HUES64 (cell line): ENCODE measurements around the gene MRPL42.

Experiments
- H3K27ac ChIP-seq: 2 replicates; pipeline ENCODE4 v1.7.0; 2013; ENCODE audit warnings: low read depth, low read length, inconsistent platforms
- H3K27me3 ChIP-seq: 2 replicates; pipeline ENCODE4 v1.6.1; 2013; ENCODE audit warnings: mild to moderate bottlenecking, low read length; ENCODE audit not compliant: insufficient read depth
- H3K36me3 ChIP-seq: 2 replicates; pipeline ENCODE4 v1.6.1; 2013; ENCODE audit warnings: mild to moderate bottlenecking, low read length; ENCODE audit not compliant: insufficient read depth
- H3K4me1 ChIP-seq: 2 replicates; pipeline ENCODE4 v1.6.1; 2013; ENCODE audit warnings: mild to moderate bottlenecking, low read length, moderate library complexity; ENCODE audit not compliant: insufficient read depth
- H3K4me3 ChIP-seq: 2 replicates; pipeline ENCODE4 v1.5.1; 2013; ENCODE audit warnings: mild to moderate bottlenecking, low read length, moderate library complexity
- H3K9ac ChIP-seq: 2 replicates; pipeline ENCODE4 v1.6.1; 2013; ENCODE audit warnings: mild to moderate bottlenecking, low read depth, low read length
- H3K9me3 ChIP-seq: 2 replicates; pipeline ENCODE4 v1.6.1; 2013; ENCODE audit warnings: low read depth, low read length; ENCODE audit not compliant: insufficient read depth
- WGBS: fragments of 150-250, 120-280 bp; methylation state at CpG from one replicate; pipeline ENCODE4 v1.1.7; 2013; ENCODE audit warnings: missing lambda C conversion rate; 5-methylcytosine and 5-hydroxymethylcytosine counted together

MRPL42 gene

DNA sequence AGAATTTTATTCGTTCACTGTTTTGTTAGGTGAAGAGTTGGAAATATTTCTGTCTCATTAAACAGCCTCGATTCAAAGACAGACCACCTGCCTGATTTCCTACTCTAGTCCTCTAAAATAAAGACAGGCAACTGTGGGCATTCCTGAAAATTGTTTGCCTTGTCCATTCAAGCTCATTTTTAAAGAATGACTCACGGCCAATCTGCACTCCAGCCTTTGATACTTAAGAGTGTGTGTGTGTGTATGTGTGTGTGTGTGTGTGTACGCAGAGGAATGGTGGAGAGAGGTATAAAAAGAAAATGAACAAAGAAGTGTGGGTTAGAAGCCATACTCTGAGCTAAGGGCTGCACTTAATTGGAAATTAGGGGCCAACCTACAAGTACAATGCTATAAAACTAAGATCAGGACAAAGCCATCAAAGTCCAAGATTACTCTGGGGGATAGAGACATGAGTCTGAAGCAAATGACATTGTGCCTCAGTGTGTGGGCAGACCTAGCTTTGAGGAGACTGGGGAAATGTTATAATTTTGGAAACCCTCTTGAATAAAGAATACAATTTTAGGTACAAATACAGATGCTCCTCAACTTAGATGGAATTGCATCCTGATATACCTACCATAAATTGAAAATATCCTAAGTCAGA is 59.6 kb downstream of the MRPL42 start:
- Histone ChIP-seq H3K36me3 (no peaks in the 10 kb centered on the region), H3K4me3 (no peak overlapping the region), H3K4me1 (no peaks in the 10 kb centered on the region; the same call in 1 of the 2 replicates), H3K27ac (no peak overlapping the region), H3K27me3 (no peaks in the 10 kb centered on the region), H3K9ac (no peak overlapping the region), H3K9me3 (no peaks in the 10 kb centered on the region)
- 74% methylated on average over 4 of the region's 4 CpGs for WGBS

DNA sequence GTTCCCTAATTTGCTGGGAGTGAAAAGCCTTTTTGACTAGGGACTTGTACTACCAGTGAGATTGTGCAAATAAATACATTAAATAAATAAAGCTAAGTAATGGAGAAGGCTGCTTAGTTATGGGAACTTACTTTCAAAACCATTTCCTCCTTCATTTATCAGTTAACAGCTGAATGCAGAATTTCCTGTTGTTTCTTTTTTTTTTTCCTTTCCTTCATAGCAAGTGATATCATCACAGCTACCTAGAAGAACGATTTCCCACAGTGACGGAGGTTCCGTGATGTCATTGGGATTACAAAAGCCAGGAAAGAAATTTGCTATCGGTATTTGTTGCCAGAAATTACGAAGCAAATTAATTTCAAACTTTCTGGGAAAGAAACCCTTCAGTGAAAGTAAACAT is 63.0 kb downstream of the MRPL42 start:
- Histone ChIP-seq H3K4me3 (no peak overlapping the region), H3K36me3 (no peaks in the 10 kb centered on the region), H3K4me1 (no peaks in the 10 kb centered on the region; the same call in 1 of the 2 replicates), H3K27me3 (no peaks in the 10 kb centered on the region), H3K27ac (no peak overlapping the region), H3K9ac (no peak overlapping the region), H3K9me3 (no peaks in the 10 kb centered on the region)
- WGBS: 96% methylated on average over 5 of the region's 5 CpGs

DNA sequence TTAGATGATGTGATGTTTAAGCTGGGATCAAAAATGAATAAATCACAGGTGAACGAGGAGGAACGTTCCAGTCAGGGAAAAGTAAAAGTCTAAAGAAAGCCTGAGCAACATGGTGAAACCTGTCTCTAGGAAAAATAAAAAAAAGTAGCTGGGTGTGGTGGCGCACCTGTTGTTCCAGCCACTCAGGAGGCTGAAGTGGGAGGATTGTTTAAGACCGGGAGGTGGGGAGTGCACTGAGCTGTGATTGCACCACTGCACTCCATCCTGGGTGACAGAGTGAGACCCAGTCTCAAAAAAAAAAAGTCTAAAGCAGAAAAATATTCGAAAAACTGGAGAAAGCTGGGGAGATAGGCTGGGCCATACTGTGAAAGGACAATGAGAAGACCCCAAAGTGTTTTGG is 66.0 kb downstream of the MRPL42 start:
- no peak overlapping the region for H3K4me3 ChIP-seq
- H3K9me3 ChIP-seq: no peaks in the 10 kb centered on the region
- H3K27ac ChIP-seq: no peak overlapping the region
- no peaks in the 10 kb centered on the region for H3K4me1 ChIP-seq
- no peaks in the 10 kb centered on the region for H3K36me3 ChIP-seq
- H3K9ac ChIP-seq: no peak overlapping the region
- WGBS: 90% methylated on average over 5 of the region's 5 CpGs
- no peaks in the 10 kb centered on the region for H3K27me3 ChIP-seq

DNA sequence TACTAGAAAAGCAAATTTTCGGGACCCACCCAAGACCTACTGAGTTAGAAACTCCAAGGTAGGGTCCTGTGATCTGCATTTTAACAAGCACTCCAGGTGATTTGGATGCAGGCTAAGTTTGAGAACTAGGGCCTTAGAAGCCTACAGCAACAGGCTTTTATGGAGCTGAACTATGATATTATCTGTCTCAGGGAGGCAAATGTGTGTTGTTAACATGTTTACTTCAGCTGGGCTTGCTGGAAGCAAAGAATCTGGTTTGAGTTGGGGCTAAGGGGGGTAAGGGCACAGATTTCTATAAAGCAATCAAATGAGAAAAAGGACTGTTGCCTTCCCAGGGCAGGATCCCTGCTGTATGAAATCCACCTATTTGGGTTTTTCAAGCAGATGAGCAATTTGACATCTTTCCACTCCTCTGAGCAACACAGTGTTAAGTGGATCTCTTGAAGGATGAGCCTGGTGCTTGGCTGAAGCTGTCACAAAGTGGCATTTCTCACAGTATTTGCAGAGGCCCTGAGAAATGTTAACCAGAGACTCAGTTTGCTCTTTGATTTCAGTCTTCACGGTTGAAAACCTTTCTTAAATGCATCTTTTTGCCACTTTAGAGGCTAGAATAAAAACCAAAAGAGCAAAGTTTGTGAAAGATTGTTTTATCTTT is 68.9 kb downstream of the MRPL42 start:
- no peaks in the 10 kb centered on the region for H3K9me3 ChIP-seq
- no peaks in the 10 kb centered on the region for H3K4me1 ChIP-seq
- H3K36me3 ChIP-seq: no peaks in the 10 kb centered on the region
- no peak overlapping the region for H3K9ac ChIP-seq
- no peak overlapping the region for H3K27ac ChIP-seq
- no peaks in the 10 kb centered on the region for H3K27me3 ChIP-seq
- no peak overlapping the region for H3K4me3 ChIP-seq
- WGBS: 95% methylated on average over 2 of the region's 2 CpGs

DNA sequence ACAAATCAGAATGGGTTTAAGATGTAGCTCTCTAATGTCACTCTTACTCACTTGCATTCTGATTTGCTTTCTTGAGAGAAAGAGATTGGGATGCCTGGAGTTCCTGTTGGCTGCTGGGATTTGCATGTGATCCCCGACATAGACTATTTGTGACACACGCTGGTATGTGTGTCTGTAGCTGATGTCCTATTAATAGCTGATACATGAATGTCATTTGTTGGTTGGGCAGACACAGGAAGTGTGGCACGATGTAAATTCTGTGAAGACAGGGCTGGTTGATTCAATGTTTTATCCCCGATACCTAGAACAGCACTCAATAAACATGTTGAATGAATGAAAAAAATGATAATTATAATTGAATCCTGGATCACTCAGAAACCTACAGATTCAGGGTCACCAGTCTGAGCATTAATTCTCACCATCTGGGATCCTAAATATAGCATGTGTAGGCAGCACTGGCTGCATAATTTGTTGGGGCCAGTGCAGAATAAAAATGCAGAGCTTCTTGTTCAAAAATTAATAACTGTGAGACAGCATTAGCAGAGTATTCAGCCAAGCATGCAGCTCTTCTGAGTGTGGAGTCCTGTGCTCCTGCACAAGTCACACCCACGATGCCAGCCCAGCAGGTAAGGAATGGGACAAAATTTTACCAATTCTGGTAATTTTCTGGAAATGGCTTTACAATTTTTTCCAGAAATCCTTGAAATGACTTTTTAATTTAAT is 69.6 kb downstream of the MRPL42 start:
- H3K36me3 ChIP-seq: no peaks in the 10 kb centered on the region
- H3K9me3 ChIP-seq: no peaks in the 10 kb centered on the region
- no peak overlapping the region for H3K4me3 ChIP-seq
- 90% methylated on average over 5 of the region's 5 CpGs for WGBS
- H3K27me3 ChIP-seq: no peaks in the 10 kb centered on the region
- H3K4me1 ChIP-seq: no peaks in the 10 kb centered on the region; the same call in 1 of the 2 replicates
- no peak overlapping the region for H3K27ac ChIP-seq
- no peak overlapping the region for H3K9ac ChIP-seq

DNA sequence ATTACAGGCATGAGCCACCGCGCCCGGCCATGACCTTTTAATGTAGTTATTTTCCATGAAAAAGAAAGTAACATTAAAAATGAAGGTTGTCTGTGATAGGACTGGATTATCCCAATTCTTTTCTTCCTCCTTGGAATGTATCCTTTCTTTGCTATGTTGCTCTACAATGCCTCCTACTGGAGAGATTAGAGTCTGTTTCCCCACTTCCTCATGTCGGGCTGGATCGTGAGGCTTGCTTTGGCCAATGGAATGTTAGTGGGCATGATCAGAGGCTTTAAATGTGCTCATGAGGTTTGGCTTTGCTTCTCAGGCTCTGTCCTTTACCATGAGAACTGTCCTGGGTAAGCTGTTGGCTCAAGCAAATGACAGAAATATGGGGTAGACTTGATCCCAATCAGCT is 70.5 kb downstream of the MRPL42 start:
- 81% methylated on average over 5 of the region's 5 CpGs for WGBS

DNA sequence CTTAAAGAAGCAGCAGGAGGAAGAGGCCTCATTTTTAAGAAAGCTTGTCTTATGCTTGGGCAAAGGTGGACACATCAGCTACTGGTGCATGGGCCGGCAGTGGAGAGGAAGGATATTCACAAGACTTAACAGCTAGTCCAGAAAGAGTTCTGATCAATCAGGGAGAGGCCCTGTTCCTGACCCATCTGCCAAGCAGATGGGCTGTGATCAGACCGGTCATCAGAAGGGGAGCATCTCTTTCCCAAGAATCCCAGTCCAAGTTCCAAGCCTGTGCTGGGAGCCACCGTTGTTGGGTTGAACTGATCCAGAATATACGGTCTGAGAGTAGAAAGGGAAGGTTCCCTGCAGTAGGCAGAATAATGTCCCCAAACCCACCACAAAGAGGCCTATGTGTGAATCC is 72.5 kb downstream of the MRPL42 start:
- H3K9ac ChIP-seq: no peak overlapping the region
- no peaks in the 10 kb centered on the region for H3K9me3 ChIP-seq
- H3K4me1 ChIP-seq: no peaks in the 10 kb centered on the region; the same call in 1 of the 2 replicates
- H3K27ac ChIP-seq: no peak overlapping the region
- WGBS: 93% methylated on average over 4 of the region's 4 CpGs
- no peaks in the 10 kb centered on the region for H3K36me3 ChIP-seq
- H3K4me3 ChIP-seq: no peak overlapping the region
- H3K27me3 ChIP-seq: no peaks in the 10 kb centered on the region

More for the DNA sequence above, 70.5 kb downstream of the MRPL42 start:
- Histone ChIP-seq H3K36me3 (no peaks in the 10 kb centered on the region), H3K4me3 (no peak overlapping the region), H3K9ac (no peak overlapping the region), H3K4me1 (no peaks in the 10 kb centered on the region; the same call in 1 of the 2 replicates), H3K27me3 (no peaks in the 10 kb centered on the region), H3K9me3 (no peaks in the 10 kb centered on the region), H3K27ac (no peak overlapping the region)

DNA sequence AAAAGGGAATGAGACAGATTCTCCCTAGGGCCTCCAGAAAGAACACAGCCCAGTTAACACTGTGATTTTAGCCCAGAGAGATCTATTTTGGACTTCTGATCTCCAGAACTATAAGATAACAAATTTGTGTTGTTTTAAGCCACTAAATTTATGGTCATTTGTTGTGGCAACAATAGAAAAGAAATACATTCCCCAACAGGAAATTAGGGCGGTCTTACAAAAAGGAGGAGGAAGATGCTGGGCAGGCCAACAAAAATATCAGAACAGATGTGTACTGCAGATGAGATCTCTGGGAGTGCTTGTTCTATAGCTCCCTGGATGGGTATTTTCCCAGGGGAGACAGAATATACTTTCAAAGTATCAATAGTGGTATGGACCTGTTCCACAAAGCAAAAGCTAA is 73.2 kb downstream of the MRPL42 start:
- Histone ChIP-seq H3K36me3 (no peaks in the 10 kb centered on the region), H3K9ac (no peak overlapping the region), H3K27ac (no peak overlapping the region), H3K9me3 (no peaks in the 10 kb centered on the region), H3K4me3 (no peak overlapping the region), H3K27me3 (no peaks in the 10 kb centered on the region), H3K4me1 (no peaks in the 10 kb centered on the region; the same call in 1 of the 2 replicates)
- WGBS: 100% methylated on average over 1 of the region's 1 CpG

DNA sequence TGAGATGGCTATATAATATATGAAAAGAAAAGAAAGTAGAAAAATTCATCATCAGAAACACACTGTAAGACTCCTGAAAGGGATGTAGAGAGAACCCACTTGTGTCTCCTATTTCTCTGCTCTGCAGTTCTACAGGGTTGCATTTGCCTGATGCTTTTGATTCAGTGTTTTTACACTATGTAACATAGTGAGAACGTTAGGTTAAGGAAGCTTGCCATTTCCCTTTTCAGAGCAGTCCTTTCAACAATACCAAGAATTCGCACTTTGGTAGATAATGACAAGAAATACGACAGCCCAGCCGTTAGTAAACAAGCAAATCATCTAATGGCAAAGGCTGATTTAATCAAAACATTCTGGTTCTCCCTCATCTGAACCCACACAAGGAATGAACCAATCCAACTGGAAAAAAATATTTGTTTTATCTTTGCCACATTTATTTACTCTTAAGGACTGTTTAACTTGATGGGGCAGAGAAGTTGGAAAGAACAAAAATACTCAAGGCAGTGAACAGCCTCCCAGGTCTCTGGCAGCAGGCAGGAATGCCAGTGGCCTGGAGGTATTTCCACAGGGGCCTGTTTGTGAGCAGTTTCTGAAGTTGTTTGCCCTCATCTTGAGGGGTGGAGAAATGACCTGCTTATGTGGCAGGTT is 74.4 kb downstream of the MRPL42 start:
- no peak overlapping the region for H3K4me3 ChIP-seq
- H3K27ac ChIP-seq: no peak overlapping the region
- H3K9me3 ChIP-seq: no peaks in the 10 kb centered on the region
- H3K4me1 ChIP-seq: no peaks in the 10 kb centered on the region; the same call in 1 of the 2 replicates
- no peaks in the 10 kb centered on the region for H3K36me3 ChIP-seq
- no peak overlapping the region for H3K9ac ChIP-seq
- WGBS: 86% methylated on average over 4 of the region's 4 CpGs
- no peaks in the 10 kb centered on the region for H3K27me3 ChIP-seq

DNA sequence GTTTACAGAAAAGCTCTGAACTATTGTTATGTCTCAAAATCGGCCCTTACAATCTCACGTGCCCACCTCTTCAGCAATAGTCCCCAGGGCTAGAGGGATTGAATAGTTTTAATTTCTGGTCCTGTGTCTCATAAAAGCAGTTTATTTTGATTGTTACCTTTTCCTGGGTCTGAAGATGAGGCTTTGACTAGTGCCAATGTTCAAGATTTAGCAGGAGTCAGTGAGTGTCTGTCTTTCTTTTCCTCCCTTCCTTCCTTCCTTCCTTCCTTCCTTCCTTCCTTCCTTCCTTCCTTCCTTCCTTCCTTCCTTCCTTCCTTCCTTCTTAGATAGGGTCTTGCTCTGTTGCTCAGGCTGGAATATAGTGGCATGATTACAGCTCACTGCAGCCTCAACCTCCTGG is 80.5 kb downstream of the MRPL42 start:
- 89% methylated on average over 2 of the region's 2 CpGs for WGBS
- Histone ChIP-seq H3K4me1 (no peaks in the 10 kb centered on the region), H3K9ac (no peak overlapping the region), H3K27me3 (no peaks in the 10 kb centered on the region), H3K9me3 (no peaks in the 10 kb centered on the region), H3K27ac (no peak overlapping the region), H3K4me3 (no peak overlapping the region), H3K36me3 (no peaks in the 10 kb centered on the region)

DNA sequence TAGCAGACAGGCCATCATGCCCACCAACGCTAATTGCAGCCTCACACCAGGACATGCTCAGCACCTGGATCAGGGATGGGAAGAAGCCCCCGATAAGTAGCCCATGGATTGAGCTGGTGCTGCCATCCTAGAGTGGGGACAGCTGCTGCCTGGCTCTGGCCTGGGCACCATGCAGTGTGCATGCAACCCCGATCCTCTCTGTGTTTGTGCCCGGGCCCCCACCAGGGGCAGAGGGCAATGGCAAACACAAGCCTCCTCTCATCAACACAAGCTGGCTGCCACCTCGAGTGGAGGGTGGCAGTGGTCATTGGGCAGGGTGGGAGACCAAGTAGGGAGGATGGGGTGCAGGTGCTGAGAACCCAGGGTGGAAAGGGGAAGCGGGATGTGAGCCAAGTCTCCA is 81.9 kb downstream of the MRPL42 start:
- no peak overlapping the region for H3K9ac ChIP-seq
- no peak overlapping the region for H3K27ac ChIP-seq
- H3K4me1 ChIP-seq: no peaks in the 10 kb centered on the region
- no peaks in the 10 kb centered on the region for H3K27me3 ChIP-seq
- no peaks in the 10 kb centered on the region for H3K9me3 ChIP-seq
- H3K4me3 ChIP-seq: no peak overlapping the region
- no peaks in the 10 kb centered on the region for H3K36me3 ChIP-seq
- WGBS: 80% methylated on average over 6 of the region's 6 CpGs
